Measurements from ENCODE around the gene OR4M1. TPM values are rescaled to one million over a fixed set of nuclear protein-coding genes. Genes with fewer than 3 reads are reported as not detected.

Gene OR4M1
- total RNA-seq, 2 experiments from 2014 or later = not detected

Other genes with a start within 250 kb of the OR4M1 start
- not detected for gene OR11H2, start 59.6 kb upstream of the OR4M1 start, total RNA-seq
- not detected for gene OR4Q3, start 29.9 kb upstream of the OR4M1 start, total RNA-seq
- not detected for gene OR4N2, start 30.3 kb downstream of the OR4M1 start, total RNA-seq
- not detected for gene OR4K2, start 101.6 kb downstream of the OR4M1 start, total RNA-seq
- not detected for gene OR4K5, start 147.1 kb downstream of the OR4M1 start, total RNA-seq
- not detected for gene OR4K1, start 157.4 kb downstream of the OR4M1 start, total RNA-seq
- gene OR4K15, start 202.1 kb downstream of the OR4M1 start, total RNA-seq = not detected
- gene OR4Q2, start 228.7 kb downstream of the OR4M1 start, total RNA-seq = not detected
- gene OR4K14, start 245.8 kb downstream of the OR4M1 start, total RNA-seq = not detected

Measured in activated CD4-positive, alpha-beta T cell treated with anti-CD3 and anti-CD28 coated beads, Interleukin-2, amount 10 ng/mL, durations not matched to agents 7 days and 5 days (primary cell).